KBM-7 (cell line): ENCODE results near the gene JRKL.

Experiments
- DNase-seq: peaks from one replicate; pipeline ENCODE4 v3.0.0-alpha.2; 2015
- in situ Hi-C: fragments of 300-500 bp; cut with MboI; formaldehyde crosslinking; loops from 2 replicates; pipeline ENCODE4 v1.14.3; 2020; ENCODE audit warnings: low sequenced_read_pairs, low pct_unique_long_range_greater_than_20kb, mixed read lengths

The JRKL gene

DNA sequence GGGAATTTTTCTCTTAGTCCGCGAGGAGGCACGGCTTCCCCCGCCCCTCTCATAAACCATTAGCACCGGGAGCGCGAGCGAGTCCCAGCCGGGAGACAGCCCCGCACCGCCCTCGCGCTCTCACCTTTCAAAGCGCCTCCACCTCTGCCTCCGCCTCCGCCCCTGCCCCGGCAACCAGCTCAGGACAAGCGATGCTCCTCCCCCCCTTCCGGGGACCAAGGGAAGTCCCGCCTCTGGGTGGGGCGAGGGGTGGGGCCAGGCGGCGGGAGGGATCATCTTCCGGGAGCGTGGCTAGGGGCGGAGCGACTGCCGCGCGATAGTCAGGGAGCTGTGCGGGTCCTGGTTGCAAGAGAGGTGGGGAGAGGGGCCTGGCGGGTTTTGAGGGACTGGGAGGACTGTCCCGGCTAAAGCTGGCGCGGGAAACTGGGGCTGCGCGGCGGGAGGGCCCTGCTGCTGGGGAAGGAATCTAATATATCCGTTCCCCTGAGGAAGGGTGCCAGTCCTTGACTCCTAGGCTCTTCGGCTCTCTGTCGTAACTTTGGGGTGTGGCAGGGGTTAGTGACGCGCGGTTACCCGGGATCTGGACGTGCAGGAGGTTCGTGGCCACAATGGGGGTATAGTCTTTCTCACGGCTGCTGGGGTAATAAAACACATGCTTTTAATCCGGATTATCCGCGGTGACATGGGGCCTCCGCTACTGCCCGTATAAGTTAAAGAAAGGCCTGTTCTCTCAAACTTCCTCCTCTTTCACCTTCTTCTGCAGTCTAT lies at the start of gene JRKL, which contains the start of gene CCDC82:
TSS of gene JRKL (plus strand) at position 294 of the 768 bp plus-strand sequence. CDS start 637 bp downstream, outside the sequence.
TSS of gene CCDC82 (minus strand) at position 193 of the 768 bp plus-strand sequence. CDS start 5,165 bp downstream, outside the sequence.
- in situ Hi-C loops: no loop called here
- DNase-seq: peak; percentile 95

DNA sequence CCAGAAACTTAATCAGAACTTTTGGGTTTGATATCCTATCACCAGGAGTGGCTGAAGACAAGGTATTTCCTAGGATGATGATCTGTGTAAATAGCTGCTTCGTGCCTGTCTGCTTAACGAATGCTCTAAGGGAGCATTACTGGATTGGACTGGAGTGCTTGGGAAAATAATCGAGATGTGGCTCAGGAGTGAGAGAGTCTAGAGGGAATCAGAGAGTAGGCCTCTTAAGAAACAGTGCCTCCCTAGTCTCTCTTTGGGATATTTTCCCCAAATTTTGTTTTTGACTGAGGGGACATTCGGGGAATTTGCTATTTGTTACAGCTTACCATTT lies 49.3 kb upstream of the JRKL start:
- in situ Hi-C loops: no loop called here
- DNase-seq: no peak

- in situ Hi-C loops: no loop called here
- peak; percentile 17 for DNase-seq
Measured at GRCh38 chr11:96341211-96342013, 48.4 kb upstream of the JRKL start.

GRCh38 chr11:96342014-96342960 lies 47.5 kb upstream of the JRKL start:
- in situ Hi-C loops: no loop called here
- DNase-seq: peak; percentile 11

DNA sequence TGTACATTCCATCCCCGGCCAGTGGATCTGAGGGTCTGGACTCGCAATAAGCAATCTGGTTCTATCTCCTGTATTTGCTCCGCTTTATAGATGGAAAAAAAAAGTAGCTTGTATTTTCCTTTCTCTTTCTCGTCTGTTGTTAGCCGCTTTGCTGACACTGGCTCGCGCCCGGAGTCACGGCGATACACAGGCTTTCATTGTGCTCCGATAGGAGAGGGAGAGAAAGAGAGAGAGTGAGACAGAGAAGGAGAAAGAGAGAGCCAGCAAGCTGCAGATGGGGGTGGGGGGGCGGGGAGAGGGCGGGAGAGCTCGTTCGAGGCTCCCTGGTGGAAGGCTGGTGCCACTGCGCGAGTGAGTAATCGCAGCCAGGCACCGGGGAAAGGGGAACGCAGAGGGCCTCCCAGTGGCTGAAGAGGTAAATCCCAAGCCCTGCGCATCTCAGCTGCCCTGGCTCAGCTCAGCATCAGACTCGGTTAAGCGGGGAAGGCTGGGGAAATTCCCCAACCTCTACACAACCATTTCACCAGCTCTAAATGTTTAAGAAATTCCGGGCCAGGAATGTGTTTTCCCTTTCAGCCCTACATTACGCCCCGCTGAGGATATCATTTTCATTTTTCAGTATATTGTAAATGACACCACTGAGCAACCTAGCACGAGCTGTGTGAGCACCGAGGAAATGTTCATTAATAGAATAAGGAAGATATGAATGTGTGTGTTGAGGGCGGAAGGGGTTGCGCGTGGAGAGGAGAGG lies 46.7 kb upstream of the JRKL start, which contains the start of gene MAML2:
TSS of gene MAML2 (minus strand) at position 235 of the 751 bp plus-strand sequence. CDS start 1,300 bp downstream, outside the sequence.
- in situ Hi-C loops: no loop called here
- peak; percentile 91 for DNase-seq

DNA sequence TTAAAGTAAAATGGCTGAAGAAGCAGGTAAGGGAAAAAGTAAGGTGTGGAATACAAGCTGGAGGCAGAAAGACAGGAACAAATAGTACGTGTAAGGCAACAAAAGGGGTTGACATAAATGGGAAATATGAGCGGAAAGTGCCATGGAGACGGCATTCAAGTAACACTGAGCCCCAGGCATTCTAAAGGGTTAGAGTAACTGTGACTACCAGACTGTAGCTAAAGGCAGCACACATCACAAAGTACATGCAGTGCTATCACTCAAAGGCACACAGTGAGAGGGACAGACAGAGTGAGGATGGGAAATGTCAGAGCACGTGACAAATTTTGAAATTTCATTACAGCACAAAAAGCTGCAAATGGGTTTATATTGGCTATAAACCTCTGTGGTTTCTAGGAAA lies 33.0 kb upstream of the JRKL start:
- no peak for DNase-seq
- in situ Hi-C loops: no loop called here

- in situ Hi-C loops: no loop called here
- DNase-seq: no peak
Measured at GRCh38 chr11:96357794-96358193, 32.0 kb upstream of the JRKL start.

DNA sequence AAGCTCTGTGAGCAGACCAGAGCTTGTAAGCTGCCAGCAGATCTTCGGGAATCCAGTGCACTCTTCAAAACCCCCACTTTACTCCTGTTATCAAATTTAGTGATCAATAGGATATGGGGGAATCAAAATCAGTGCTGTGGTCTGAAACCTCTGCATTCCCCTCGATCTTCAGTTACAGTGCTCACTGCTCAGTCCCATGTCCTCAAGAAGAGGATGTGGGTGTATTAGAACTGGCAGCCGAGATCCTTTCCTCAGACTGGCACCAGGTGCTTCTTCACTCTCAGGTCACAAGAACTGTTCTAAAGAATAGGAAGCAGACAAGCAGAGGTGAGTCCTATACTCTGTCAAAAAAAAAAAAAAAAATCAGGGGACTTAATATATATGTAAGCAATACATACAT lies 31.5 kb upstream of the JRKL start:
- DNase-seq: no peak
- in situ Hi-C loops: no loop called here

DNA sequence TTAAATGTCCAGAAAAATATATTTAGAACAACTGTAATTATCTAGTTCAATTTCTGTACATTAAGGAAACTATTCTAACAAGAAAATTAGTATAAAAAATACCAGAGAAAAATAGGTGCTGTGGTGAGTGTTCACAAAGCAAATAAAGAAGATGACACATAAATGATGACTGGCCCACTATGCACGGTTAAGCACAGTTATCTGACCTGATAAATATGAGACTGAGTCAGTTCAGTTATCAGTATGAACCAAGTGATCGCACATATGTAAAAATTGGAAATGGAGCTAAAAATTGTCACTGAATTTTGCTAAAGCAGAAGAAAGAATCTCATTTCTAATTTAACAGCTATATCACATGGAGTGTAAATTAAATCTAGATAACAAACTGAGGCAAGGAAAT lies 28.0 kb upstream of the JRKL start:
- no peak for DNase-seq
- in situ Hi-C loops: no loop called here

DNA sequence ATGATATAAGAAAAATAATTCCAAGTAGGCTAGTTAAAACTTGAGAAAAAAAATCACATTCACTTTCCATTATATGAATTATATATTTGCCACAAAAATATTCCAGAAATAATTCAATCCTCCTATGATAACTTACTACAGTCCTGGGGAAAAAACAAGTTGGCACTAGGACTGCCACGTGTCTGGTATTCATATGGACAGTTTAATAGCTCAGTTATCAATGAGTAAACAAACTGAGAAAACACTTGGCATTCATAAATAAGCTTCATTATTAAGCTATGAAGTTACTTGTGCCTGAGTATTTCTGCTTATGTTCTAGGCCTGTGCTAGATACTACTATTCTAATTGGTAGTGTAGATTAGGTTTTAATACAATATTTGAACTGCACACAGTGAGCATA lies 24.3 kb upstream of the JRKL start:
- no peak for DNase-seq
- in situ Hi-C loops: no loop called here

DNA sequence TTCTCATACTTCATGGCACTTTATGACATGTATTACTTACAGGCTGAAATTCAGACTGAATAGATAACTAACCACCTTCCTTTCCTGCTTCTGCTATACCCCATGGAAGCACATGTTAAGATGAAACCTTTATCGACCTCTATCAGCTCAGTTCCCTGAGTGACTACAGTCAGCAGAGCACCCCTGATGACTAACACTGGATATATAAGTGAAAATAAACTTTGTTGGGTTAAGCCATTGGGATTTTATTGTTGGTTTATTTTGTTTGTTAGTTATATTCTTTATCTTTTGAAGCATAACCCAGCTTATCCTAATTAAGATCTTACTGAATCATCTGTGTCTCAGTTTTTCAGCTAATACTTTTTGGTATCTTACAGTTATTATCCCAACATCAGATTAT lies 23.8 kb upstream of the JRKL start:
- no peak for DNase-seq
- in situ Hi-C loops: no loop called here

- DNase-seq: no peak
- in situ Hi-C loops: no loop called here
Measured at GRCh38 chr11:96367342-96367741, 22.5 kb upstream of the JRKL start.

DNA sequence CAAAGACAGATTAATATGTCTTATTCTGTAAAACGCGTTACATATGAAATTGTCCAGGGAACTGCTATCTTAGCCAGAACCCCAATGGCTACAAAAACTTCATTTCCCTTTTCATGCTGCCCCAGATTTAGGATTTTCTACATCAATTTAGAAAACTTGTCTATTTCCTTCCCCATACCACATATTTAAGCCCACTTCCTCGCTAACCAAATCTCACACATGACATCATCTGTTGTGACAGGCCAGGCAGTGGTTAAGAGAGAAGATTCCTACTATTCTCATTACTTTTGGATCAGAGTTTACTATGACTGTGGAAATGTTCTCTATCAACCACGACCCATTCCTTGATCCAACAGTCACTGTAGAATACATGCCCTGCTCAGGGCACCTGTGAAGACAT lies 16.0 kb upstream of the JRKL start:
- DNase-seq: peak; percentile 25
- in situ Hi-C loops: no loop called here

DNA sequence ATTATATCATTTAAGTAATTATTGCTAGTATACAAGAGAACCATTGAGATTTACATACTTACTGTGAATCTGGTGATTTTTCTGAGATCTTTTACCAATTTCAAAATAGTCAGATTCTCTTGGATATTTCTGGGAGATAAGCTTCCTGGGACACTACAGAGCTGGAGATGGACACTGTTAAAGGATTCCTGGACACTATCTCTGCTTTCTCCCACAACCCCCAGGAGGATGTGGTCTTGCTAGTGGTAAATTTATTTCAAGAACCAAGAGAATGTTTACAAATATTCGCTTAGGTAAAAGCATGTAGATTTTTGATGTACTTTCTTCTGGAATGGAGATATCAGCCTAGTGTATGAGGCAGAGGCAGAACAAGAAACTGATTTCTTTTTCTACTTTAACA lies 13.0 kb upstream of the JRKL start:
- in situ Hi-C loops: no loop called here
- no peak for DNase-seq

- no peak for DNase-seq
- in situ Hi-C loops: no loop called here
Measured at GRCh38 chr11:96384156-96384555, 5.7 kb upstream of the JRKL start.

DNA sequence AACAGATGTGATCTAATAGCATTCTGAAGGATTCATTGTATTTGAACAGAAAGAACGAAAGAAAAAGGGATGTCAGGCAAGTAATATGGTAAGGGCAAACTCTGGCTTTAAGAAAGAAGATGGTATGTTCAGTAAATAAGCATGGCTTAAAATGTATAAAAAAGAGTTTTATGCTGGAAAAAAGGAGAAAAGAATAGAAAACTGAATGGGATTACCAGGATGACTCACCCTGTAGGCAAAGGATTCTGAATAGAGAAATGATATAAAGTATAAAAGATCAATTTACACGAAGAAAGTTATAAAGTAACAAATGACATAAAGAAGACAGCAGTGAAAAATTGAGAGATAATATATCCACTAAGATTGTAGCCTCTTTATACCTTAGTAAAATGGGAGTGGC lies 4.6 kb upstream of the JRKL start:
- in situ Hi-C loops: no loop called here
- DNase-seq: no peak

DNA sequence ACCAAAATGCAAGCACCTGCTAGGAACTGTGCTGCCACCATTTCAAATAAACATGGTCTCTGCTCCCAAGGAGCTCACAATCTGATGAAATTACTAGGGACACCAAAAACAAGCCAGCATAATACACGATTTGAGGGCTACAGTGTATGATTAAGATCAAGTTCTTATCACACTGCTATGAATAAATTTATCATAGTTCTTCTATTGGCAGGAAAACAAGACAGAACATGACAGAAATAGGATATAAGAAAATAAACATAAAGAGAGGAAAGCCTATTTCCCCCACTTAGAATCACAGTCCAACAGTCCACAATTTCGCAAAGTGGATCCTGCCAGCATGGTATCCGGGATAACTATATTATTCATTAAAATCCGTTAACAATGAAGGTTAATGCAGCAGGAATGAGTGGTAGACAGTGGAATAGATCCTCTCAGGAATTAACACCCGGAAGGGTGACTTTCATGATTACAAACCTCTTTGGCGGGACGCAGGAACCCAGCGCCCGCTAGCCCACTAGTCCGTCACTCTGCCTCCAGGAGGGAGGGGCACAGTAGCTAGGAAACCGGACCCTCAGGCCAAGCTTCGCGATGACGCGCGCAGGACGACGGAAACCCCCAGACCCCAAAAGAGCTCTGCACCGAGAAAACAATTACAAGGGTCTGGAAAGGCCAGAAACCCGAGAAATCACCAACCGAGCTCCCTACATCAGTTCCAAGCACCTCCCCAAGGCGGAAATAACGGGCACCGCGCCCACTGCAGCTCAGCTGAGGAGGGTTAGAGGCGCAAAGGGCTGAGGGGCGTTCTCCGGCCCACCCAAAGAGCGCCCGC lies 708 bp upstream of the JRKL start:
- in situ Hi-C loops: no loop called here
- no peak for DNase-seq

GRCh38 chr11:96390488-96390792 lies 627 bp downstream of the JRKL start:
- DNase-seq: no peak
- in situ Hi-C loops: no loop called here
